GM18508 (cell line): ENCODE measurements around the gene PCDH20.

Source experiments
- ATAC-seq: cut with Tn5 transposase; IDR thresholded peaks from one replicate; pipeline ENCODE4 v1.9.1; 2021; ENCODE audit warnings: moderate number of reproducible peaks; ENCODE audit not compliant: insufficient read depth, unreplicated experiment

PCDH20 gene

GRCh38 chr13:61362522-61362921, 53.1 kb downstream of the PCDH20 start:
- ATAC-seq, result no peak
